Uterus (tissue), 4 donors: Measurements from ENCODE around the gene UBXN2A. TPM values are rescaled to one million over a fixed set of nuclear protein-coding genes. Genes with fewer than 3 reads are reported as not detected.

Source experiments
- DNase-seq, 2 donors: peaks; one replicate each; pipeline ENCODE4 v3.0.0-alpha.2; 2019 to 2020
- H3K27ac ChIP-seq, 2 donors: fragments of 200-600 bp; sonication (generic); 1 replicate in 1 of 2; 2 replicates in 1 of 2; pipeline ENCODE4 v1.5.1; 2016 to 2018
- H3K27me3 ChIP-seq, 2 donors: fragments of 200-600 bp; sonication (generic); one replicate each; pipeline ENCODE4 v1.5.1; 2018 to 2019; ENCODE audit warnings: control low read depth in 1 of 2
- H3K36me3 ChIP-seq, 2 donors: fragments of 200-600 bp; sonication (generic); one replicate each; pipeline ENCODE4 v1.5.1; 2019; ENCODE audit warnings: control low read depth in 1 of 2
- H3K4me1 ChIP-seq, 2 donors: fragments of 200-600 bp; sonication (generic); one replicate each; pipeline ENCODE4 v1.5.1; 2018 to 2019; ENCODE audit warnings: control low read depth in 1 of 2
- H3K4me3 ChIP-seq, 2 donors: fragments of 200-600 bp; sonication (generic); 1 replicate in 1 of 2; 2 replicates in 1 of 2; pipeline ENCODE4 v1.5.1; 2018 to 2019; ENCODE audit warnings: mild to moderate bottlenecking in 1 of 2
- H3K9me3 ChIP-seq, 2 donors: fragments of 200-600 bp; sonication (generic); one replicate each; pipeline ENCODE4 v1.5.1; 2019; ENCODE audit warnings: control low read depth in 1 of 2
- POLR2A ChIP-seq, 2 donors: fragments of 450-650 bp; IDR thresholded peaks; one replicate each; pipeline ENCODE4 v1.6.1; 2016; ENCODE audit warnings: antibody characterized with exemption in 2 of 2, mild to moderate bottlenecking in 1 of 2, moderate library complexity in 1 of 2
- intact Hi-C: fragments of 100-400 bp; cut with DNase I; formaldehyde crosslinking; loops from one replicate; pipeline ENCODE4 v1.15.1; 2023; ENCODE audit warnings: low total_unique reads
- small RNA-seq: library from RNA; depleted of rRNA; stranded (forward); fragments of <200 nt; gene quantifications from one replicate; pipeline ENCODE3, GENCODE V24; 2016
- total RNA-seq, 4 donors: library from RNA; depleted of rRNA in 3 of 4; stranded (reverse); fragments of >200 nt in 3 of 4; gene quantifications; one replicate each; pipeline versions ENCODE4 v1.1.0 to v1.2.4, GENCODE V29; 2014 to 2023
- TF ChIP-seq, protein P1 (sequence below), 4 experiments: fragments of 200-600 bp in 2 of 4; fragments of 450-650 bp in 2 of 4; sonication (generic) in 2 of 4; IDR thresholded peaks; one replicate each; pipeline ENCODE4 v1.5.1; 2016 to 2019; ENCODE audit warnings: antibody characterized with exemption in 4 of 4, mild to moderate bottlenecking in 2 of 4, moderate library complexity in 1 of 4
- donor health status: DM: yes; HTN: yes; CAD: no.

The UBXN2A gene
- total RNA-seq, 4 donors from 2014 or later, result 16.8 to 36.4 (median 24.2) TPM

DNA sequence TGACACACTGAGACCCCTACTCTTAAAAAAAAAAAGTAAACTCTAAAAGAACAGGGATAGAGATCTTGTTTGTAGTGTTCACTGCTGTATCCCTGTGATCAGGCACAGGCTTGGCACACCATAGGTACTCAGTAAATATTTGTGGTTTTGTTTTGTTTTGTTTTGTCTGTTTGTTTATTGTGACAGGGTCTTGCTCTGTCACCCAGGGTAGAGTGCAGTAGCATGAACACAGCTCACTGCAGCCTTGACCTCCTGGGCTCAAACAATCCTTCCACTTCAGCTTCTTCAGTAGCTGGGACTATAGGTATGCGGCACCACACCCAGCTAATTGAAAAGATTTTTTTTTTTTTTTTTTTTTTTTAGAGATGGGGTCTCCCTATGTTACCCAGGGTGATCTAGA lies 112.7 kb downstream of the UBXN2A start:
- no peaks in the 10 kb centered on the region for H3K9me3 ChIP-seq
- no peak overlapping the region for H3K27ac ChIP-seq
- no peak for DNase-seq
- intact Hi-C loops, result no loop called here
- H3K4me3 ChIP-seq, result no peak overlapping the region
- TF ChIP-seq, protein P1, sequence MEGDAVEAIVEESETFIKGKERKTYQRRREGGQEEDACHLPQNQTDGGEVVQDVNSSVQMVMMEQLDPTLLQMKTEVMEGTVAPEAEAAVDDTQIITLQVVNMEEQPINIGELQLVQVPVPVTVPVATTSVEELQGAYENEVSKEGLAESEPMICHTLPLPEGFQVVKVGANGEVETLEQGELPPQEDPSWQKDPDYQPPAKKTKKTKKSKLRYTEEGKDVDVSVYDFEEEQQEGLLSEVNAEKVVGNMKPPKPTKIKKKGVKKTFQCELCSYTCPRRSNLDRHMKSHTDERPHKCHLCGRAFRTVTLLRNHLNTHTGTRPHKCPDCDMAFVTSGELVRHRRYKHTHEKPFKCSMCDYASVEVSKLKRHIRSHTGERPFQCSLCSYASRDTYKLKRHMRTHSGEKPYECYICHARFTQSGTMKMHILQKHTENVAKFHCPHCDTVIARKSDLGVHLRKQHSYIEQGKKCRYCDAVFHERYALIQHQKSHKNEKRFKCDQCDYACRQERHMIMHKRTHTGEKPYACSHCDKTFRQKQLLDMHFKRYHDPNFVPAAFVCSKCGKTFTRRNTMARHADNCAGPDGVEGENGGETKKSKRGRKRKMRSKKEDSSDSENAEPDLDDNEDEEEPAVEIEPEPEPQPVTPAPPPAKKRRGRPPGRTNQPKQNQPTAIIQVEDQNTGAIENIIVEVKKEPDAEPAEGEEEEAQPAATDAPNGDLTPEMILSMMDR (IDR thresholded peaks at IDR 0.05), result no peak
- TF ChIP-seq POLR2A (IDR thresholded peaks at IDR 0.05), result no peak
- no peaks in the 10 kb centered on the region for H3K36me3 ChIP-seq
- H3K4me1 ChIP-seq, result no peaks in the 10 kb centered on the region
- H3K27me3 ChIP-seq, result no peaks in the 10 kb centered on the region

Small RNAs within 50 kb of the gene (small RNA-seq; reads per million reads assigned to genes)
- gene RN7SL610P (not detected), gene RNU6-370P (not detected)

Other genes starting within 250 kb of the UBXN2A start
- gene ATAD2B, start 13.3 kb upstream of the UBXN2A start, total RNA-seq, result 10 to 100 TPM; 14.1 to 67.5 (median 32.3) TPM
- 1 to 10 TPM in 1 of 4 donors, under 1 TPM in 1, not detected in 2; 0.35 to 1.4 TPM for gene MFSD2B, start 69.6 kb downstream of the UBXN2A start, total RNA-seq
- gene WDCP, start 106.9 kb downstream of the UBXN2A start, total RNA-seq, result 10 to 100 TPM in 3 of 4 donors, 1 to 10 TPM in 1; 5.9 to 18.2 (median 12.1) TPM
- 10 to 100 TPM in 1 of 4 donors, 1 to 10 TPM in 3; 6.4 to 82.1 (median 6.8) TPM for gene FKBP1B, start 109.3 kb downstream of the UBXN2A start, total RNA-seq
- gene SF3B6, start 135.9 kb downstream of the UBXN2A start, total RNA-seq, result 10 to 100 TPM; 55.0 to 99.0 (median 77.1) TPM
- gene TP53I3, start 144.4 kb downstream of the UBXN2A start, total RNA-seq, result 10 to 100 TPM in 2 of 4 donors, 1 to 10 TPM in 1, under 1 TPM in 1; 0.77 to 55.4 (median 10.1) TPM
- gene PFN4, start 182.9 kb downstream of the UBXN2A start, total RNA-seq, result 1 to 10 TPM in 1 of 4 donors, under 1 TPM in 1, not detected in 2; 0.95 to 2.0 TPM
- gene FAM228B, start 183.0 kb downstream of the UBXN2A start, total RNA-seq, result 10 to 100 TPM; 25.1 to 96.1 (median 51.7) TPM
- 1 to 10 TPM in 3 of 4 donors, not detected in 1; 1.4 to 3.1 (median 3.0) TPM for gene FAM228A, start 234.6 kb downstream of the UBXN2A start, total RNA-seq